ENCODE results near the gene CYB5R3.

CYB5R3 gene

GRCh38 chr22:42646569-42647525 is 2.3 kb downstream of the CYB5R3 start:
- H3K27ac ChIP-seq = peak overlapping the region; percentile 61
- TF ChIP-seq, protein P1, sequence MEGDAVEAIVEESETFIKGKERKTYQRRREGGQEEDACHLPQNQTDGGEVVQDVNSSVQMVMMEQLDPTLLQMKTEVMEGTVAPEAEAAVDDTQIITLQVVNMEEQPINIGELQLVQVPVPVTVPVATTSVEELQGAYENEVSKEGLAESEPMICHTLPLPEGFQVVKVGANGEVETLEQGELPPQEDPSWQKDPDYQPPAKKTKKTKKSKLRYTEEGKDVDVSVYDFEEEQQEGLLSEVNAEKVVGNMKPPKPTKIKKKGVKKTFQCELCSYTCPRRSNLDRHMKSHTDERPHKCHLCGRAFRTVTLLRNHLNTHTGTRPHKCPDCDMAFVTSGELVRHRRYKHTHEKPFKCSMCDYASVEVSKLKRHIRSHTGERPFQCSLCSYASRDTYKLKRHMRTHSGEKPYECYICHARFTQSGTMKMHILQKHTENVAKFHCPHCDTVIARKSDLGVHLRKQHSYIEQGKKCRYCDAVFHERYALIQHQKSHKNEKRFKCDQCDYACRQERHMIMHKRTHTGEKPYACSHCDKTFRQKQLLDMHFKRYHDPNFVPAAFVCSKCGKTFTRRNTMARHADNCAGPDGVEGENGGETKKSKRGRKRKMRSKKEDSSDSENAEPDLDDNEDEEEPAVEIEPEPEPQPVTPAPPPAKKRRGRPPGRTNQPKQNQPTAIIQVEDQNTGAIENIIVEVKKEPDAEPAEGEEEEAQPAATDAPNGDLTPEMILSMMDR (conservative IDR thresholded peaks at IDR 0.05) = no peak

DNA sequence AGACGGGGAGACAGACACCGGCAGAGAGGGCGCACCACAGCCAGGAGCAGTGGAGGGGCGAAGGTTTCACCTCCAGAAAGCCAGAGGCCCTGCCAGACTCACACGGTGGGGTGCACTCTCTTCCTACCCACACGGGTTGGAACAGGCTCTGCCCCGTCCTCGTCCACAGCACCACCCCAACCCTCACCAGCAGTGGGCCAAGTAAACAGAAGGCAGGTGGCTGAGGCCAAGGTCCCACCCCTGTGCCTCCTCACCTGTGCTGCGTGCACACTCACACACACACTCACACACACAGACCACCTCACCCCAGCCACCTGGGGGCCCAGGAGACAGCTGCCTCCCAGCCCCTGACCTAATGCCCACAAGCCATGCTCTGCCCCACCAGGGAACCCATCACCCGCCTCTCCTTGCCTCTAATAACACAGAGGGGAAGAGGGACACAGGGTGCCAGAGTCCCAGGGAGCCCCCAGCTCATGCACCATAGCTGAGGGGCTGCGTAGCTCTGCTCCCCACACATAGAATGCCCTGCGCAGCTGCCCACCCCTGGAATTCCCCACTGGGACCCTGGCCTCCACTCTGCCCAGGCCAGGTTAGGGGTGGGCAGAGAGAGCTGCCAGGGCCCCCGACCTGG is 3.1 kb downstream of the CYB5R3 start:
- peak overlapping the region; percentile 61 for H3K27ac ChIP-seq
- TF ChIP-seq, protein P1 (conservative IDR thresholded peaks at IDR 0.05) = no peak

DNA sequence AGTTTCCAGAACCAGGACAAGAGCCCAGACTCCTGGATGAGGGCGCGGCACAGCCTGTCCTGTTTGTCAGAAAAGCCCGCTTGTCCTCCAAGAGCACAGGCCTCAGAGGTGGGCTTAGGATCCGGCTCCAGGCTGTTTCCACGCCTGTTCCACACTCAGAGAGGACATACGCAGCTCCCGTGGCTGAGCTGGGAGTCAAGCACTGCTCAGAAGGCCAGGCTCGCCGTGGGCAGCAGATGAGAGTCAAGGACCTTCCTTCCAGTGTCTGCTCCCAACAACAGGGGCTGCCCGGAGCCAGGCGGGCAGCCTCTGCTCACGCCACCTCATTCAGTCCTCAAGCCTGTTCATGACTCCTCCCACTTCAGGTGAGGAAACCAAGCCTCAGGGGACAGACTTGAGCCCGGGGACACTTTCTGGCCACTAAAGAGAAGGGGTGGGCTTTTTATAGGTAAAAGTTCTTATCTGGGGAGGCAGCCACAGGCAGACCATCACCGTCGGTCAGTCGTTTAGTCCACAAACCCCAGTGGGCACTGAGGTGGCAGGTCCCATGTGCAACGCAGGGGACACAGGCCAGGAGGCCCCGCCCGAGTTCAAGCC is 3.8 kb downstream of the CYB5R3 start:
- peak overlapping the region; percentile 61; the same call in 1 of the 2 replicates for H3K27ac ChIP-seq
- TF ChIP-seq, protein P1 (conservative IDR thresholded peaks at IDR 0.05) = no peak

DNA sequence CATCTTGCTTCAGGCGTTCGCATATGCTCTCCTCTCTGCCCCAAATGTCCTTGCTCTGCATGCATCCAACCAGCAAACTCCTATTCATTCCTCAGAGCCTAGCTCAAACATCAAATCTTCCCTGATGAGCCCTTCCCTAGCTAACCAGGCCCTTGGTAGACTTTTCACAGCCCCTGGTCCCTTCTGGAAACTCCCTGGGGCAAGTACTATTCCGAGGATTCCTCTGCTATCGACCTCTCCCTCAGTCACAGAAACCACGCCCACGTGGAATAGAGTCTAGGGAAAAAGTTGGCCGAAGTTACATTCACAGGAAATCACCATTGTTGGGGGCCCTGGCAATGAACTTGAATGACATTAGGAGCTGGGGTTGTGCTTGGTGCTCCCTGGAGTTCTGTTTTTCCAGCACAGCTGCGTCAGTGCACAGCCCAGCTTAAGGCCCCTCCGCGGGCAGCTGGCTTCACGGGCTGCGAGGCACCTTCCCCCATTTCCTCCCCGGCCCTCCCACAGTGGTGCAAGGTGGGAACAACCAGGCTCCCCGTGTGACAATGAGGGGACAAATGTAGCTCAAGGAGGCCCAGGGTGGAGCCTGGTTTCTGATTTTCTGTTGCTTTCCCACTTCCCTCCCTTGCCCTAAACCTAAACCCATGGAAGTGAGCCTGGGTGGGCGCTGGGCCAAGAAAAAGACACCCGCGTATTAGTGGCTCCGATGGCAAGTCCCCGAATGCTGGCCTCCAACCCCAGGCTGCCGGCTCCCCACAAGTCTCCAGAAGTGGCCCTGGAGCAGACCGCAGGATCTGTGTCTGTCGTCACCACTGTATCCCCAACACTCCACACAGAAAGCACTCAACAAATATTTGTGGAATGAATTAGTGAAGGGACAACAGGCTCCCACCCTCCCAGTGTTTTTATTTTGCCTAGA is 4.5 kb downstream of the CYB5R3 start:
- TF ChIP-seq, protein P1 (conservative IDR thresholded peaks at IDR 0.05) = no peak
- H3K27ac ChIP-seq = peak overlapping the region; percentile 61; the same call in 1 of the 2 replicates

DNA sequence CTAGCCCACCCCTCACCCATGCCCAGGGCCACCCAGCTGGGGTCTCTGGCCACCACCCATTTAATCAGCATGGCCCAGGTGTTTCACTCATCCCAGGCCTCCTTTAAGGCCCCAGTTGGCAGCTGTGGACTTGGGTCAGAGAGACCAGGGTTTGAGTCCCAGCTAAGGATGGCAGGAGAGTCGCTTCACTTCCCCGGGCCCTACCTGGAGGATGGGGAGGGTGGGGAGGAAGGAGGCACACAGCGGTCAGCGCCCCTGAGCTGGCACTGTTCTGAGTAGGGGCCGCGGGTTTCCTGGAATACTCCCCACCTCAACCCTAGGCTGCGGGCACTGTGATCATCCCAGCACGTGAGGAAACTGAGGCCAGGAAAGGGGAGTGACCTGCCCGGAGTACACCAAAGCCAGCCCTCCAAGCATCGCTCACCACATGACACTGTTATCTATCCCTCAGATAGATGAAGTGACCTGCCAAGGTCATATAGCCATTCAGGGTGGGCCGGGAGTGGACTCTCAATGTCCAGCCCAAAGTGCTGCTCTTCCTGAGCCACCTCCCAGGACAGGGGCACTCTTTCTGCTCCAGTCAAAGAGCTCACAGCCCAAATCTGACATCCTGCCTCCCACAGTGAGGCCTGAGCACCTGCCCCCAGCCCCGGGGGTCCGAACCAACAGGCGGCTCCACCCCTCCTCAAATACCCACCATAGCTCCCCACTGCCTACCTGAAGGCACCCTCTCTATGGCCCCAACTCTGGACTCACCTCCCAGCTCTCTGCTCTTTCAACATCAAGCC is 5.4 kb downstream of the CYB5R3 start:
- no peak overlapping the region for H3K27ac ChIP-seq
- TF ChIP-seq, protein P1 (conservative IDR thresholded peaks at IDR 0.05) = no peak

- H3K27ac ChIP-seq = no peak overlapping the region
- TF ChIP-seq, protein P1 (conservative IDR thresholded peaks at IDR 0.05) = no peak
These were observed 6.2 kb downstream of the CYB5R3 start for GRCh38 chr22:42642806-42643633.

All from VCaP (cell line).